DMS53 treated with DMSO at 0.1 percent for 48 hours (cell line): ENCODE results near the gene ATP10D.

Experiments
- DNase-seq: peaks from one replicate; lab custom pipeline; 2025; ENCODE audit not compliant: unreplicated experiment; lab: John Stamatoyannopoulos, UW

The ATP10D gene

GRCh38 chr4:47572981-47573380 is 87.9 kb downstream of the ATP10D start:
- DNase-seq, result no peak

GRCh38 chr4:47577779-47578553 is 92.9 kb downstream of the ATP10D start:
- no peak for DNase-seq

- DNase-seq, result no peak
Observed at GRCh38 chr4:47579235-47579634, 94.2 kb downstream of the ATP10D start.

- no peak for DNase-seq
Observed at GRCh38 chr4:47590325-47590724, 105.2 kb downstream of the ATP10D start.

GRCh38 chr4:47597696-47598095 is 112.6 kb downstream of the ATP10D start:
- no peak for DNase-seq

- no peak for DNase-seq
Observed at GRCh38 chr4:47598320-47598719, 113.2 kb downstream of the ATP10D start.

- DNase-seq, result no peak
Observed at GRCh38 chr4:47598896-47599295, 113.8 kb downstream of the ATP10D start.

GRCh38 chr4:47606482-47606881 is 121.4 kb downstream of the ATP10D start:
- DNase-seq, result no peak

GRCh38 chr4:47612116-47613023 is 127.3 kb downstream of the ATP10D start:
- no peak for DNase-seq

GRCh38 chr4:47615385-47615784 is 130.3 kb downstream of the ATP10D start:
- no peak for DNase-seq

GRCh38 chr4:47617607-47618006 is 132.5 kb downstream of the ATP10D start:
- DNase-seq, result no peak

GRCh38 chr4:47619691-47620090 is 134.6 kb downstream of the ATP10D start:
- DNase-seq, result no peak

GRCh38 chr4:47621181-47621580 is 136.1 kb downstream of the ATP10D start:
- no peak for DNase-seq

GRCh38 chr4:47624031-47624441 is 139.0 kb downstream of the ATP10D start:
- DNase-seq, result no peak

- DNase-seq, result no peak
Observed at GRCh38 chr4:47631161-47631560, 146.1 kb downstream of the ATP10D start.

GRCh38 chr4:47639531-47639930 is 154.5 kb downstream of the ATP10D start:
- no peak for DNase-seq

GRCh38 chr4:47640911-47641310 is 155.8 kb downstream of the ATP10D start:
- DNase-seq, result no peak

GRCh38 chr4:47641755-47642154 is 156.7 kb downstream of the ATP10D start:
- DNase-seq, result no peak

- DNase-seq, result no peak
Observed at GRCh38 chr4:47642191-47642830, 157.2 kb downstream of the ATP10D start.
